GM18873 (cell line): Measurements from ENCODE around the gene HYDIN.
"Not testable (repeated sequence)": the region's sequence is repeated elsewhere in the genome, so short reads cannot be mapped to it uniquely, and the experiment has no call there.

Experiments
- ATAC-seq: cut with Tn5 transposase; IDR thresholded peaks from one replicate; pipeline ENCODE4 v1.9.1; 2021; ENCODE audit warnings: mild to moderate bottlenecking, moderate library complexity, moderate number of reproducible peaks; ENCODE audit not compliant: unreplicated experiment, low FRiP score

HYDIN gene

GRCh38 chr16:71226229-71227141 lies 4.0 kb downstream of the HYDIN start:
- no peak for ATAC-seq

- no peak for ATAC-seq
Measured at GRCh38 chr16:71225145-71225544, 5.4 kb downstream of the HYDIN start.

GRCh38 chr16:71218306-71218963 lies 12.1 kb downstream of the HYDIN start:
- no peak for ATAC-seq

GRCh38 chr16:71217506-71217905 lies 13.0 kb downstream of the HYDIN start:
- no peak for ATAC-seq

- ATAC-seq: no peak
Measured at GRCh38 chr16:71216714-71217113, 13.8 kb downstream of the HYDIN start.

GRCh38 chr16:71214746-71215381 lies 15.7 kb downstream of the HYDIN start:
- ATAC-seq: no peak

GRCh38 chr16:71205482-71206131 lies 24.9 kb downstream of the HYDIN start:
- ATAC-seq: no peak

GRCh38 chr16:71203631-71204030 lies 26.9 kb downstream of the HYDIN start:
- ATAC-seq: no peak

GRCh38 chr16:71201556-71201955 lies 29.0 kb downstream of the HYDIN start:
- no peak for ATAC-seq

GRCh38 chr16:71201054-71201453 lies 29.5 kb downstream of the HYDIN start:
- no peak for ATAC-seq

- no peak for ATAC-seq
Measured at GRCh38 chr16:71198408-71198807, 32.1 kb downstream of the HYDIN start.

GRCh38 chr16:71192387-71192786 lies 38.1 kb downstream of the HYDIN start:
- ATAC-seq: no peak

- no peak for ATAC-seq
Measured at GRCh38 chr16:71188956-71189712, 41.4 kb downstream of the HYDIN start.

GRCh38 chr16:71185347-71185746 lies 45.2 kb downstream of the HYDIN start:
- no peak for ATAC-seq

- ATAC-seq: no peak
Measured at GRCh38 chr16:71179569-71179968, 51.0 kb downstream of the HYDIN start.

GRCh38 chr16:71172481-71173207 lies 57.9 kb downstream of the HYDIN start:
- ATAC-seq: no peak

GRCh38 chr16:71161007-71161406 lies 69.5 kb downstream of the HYDIN start:
- not testable (repeated sequence) for ATAC-seq

GRCh38 chr16:71157278-71157677 lies 73.2 kb downstream of the HYDIN start:
- ATAC-seq: not testable (repeated sequence)

- ATAC-seq: not testable (repeated sequence)
Measured at GRCh38 chr16:71153329-71153728, 77.2 kb downstream of the HYDIN start.
